ENCODE results near the gene PSMG4.

PSMG4 gene

GRCh38 chr6:3277251-3277650 is 18.5 kb downstream of the PSMG4 start:
- no peak for DNase-seq (ENCODE audit: low spot score)

DNA sequence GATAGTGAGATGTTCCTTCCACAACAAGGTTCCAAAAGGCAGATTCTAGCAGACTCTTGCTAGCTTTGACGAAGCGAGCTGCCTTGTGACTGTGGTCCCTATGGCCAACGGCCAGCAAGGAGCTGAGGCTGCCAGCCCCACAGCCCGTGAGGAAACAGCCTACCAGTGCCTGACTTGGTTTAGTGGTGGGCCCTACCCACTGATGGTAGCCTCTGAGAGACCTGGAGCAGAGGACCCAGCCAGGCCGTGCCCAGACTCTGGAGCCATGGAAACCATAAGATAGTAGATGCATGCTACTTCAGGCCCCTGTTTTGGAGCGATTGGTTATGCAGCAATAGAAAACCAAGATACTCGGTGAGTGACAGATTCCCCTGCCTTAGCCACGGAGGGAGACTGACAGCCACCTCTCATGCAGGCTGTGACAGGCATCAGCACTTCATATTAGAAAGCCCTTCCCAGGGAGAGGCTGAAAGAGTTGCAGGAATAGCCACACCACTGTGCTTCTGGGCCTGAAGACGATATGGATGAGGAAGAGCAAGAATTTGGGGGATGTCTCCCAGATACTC is 19.2 kb downstream of the PSMG4 start:
- DNase-seq (ENCODE audit: low spot score), result no peak

- DNase-seq (ENCODE audit: low spot score), result no peak
These were observed 19.9 kb downstream of the PSMG4 start for GRCh38 chr6:3278691-3279090.

DNA sequence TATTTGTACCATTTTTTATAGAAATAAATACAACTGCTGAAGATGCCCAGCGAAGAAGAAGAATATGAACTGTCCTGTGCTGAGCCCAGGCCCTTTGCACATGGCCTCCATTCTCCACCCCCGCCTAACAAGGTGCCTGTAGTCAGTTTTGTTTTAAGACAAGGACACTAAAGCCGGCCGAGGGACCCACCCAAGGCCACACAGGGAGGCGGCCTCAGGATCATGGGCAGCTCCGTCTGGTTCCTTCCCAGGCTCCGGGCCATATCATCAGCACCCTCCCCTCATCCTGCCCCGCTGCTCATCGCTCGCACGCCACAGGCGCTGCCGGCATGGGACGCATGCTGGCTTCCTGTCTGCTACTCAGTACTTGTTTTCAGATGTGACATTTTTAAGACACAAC is 21.3 kb downstream of the PSMG4 start:
- no peak for DNase-seq (ENCODE audit: low spot score)

DNA sequence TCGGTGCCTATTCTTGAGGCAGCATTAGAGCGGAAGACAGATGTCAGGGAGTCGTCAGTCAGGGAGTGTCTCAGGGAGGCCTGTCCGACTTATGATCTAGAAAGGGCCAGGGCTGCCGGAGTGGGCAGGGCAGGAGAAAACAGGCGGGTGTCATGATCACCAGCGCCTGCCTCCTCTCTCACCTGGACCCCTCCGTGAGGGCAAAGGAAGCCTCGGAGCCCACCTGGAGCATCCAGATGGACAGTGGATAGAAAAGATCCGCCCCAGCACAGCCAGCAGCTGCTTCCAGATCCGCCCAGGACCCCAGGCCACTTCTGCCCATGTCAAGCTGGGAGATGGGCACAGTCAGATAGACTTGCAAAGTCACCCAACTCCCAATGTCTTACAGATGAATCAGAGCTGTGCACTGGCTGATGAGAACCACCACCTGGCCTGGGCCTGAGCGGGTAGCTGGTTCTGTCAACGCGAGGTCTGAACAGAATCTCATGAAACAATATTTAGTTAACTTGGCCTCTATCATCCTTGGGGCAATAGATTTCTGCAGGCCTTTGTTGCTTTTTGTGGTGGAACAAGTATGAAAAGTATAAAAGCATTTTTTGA is 22.2 kb downstream of the PSMG4 start:
- DNase-seq (ENCODE audit: low spot score), result no peak

GRCh38 chr6:3281631-3282475 is 23.1 kb downstream of the PSMG4 start:
- peak; percentile 88 for DNase-seq (ENCODE audit: low spot score)

GRCh38 chr6:3282476-3283236 is 23.9 kb downstream of the PSMG4 start:
- no peak for DNase-seq (ENCODE audit: low spot score)

DNA sequence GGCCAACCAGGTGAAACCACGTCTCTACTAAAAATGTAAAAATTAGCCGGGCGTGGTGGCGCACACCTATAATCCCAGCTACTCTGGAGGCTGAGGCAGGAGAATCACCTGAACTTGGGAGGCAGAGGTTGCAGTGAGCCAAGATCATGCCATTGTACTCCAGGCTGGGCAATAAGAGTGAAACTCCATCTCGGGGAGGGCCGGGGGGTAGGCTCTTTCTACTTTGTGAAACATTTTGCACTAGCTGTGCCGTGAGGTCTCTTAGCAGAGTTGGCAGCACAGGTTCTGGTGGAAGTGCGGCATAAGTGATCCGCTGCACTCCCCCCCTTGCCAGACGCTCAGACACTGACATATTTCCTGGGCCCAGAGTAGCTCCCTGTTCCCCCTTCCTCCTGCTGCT is 24.5 kb downstream of the PSMG4 start:
- DNase-seq (ENCODE audit: low spot score), result no peak

DNA sequence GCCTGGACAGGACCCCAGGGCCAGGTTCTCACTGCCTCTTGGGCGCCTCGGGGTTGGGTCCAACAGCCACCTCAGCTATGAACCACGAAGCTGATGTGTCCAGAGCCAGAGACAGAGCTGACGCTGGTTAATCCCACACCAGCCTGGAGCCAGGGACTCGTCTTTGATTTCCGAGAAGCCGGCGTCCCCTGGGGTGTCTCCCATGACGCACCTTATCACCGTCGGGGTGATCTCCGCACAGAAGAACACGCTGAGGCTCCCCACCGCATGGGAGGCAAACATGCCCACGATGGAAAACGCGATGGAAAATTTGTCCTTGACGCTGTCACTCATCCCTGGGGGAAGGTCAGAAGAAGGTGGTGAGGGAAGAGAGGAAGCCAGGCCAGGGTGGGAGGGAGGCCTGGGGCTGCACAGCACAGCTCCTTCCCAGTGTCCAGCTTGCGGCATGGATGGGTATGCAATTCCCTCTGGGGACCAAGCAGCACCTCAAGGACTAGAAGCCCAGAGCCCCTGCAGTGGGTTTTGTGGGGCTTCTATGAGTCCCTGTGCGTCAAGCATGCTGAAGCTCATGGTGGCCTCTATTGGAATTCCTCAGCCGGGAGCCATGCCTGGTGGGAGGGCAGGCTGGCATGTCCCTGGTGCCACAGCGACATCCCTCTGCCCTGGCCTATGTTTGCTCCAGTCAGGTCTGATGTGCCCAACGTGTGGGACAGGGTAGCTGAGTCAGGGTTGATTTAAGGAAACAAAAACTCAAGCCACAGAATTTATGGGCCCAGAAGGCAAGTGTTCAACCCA is 25.1 kb downstream of the PSMG4 start:
- DNase-seq (ENCODE audit: low spot score), result no peak

DNA sequence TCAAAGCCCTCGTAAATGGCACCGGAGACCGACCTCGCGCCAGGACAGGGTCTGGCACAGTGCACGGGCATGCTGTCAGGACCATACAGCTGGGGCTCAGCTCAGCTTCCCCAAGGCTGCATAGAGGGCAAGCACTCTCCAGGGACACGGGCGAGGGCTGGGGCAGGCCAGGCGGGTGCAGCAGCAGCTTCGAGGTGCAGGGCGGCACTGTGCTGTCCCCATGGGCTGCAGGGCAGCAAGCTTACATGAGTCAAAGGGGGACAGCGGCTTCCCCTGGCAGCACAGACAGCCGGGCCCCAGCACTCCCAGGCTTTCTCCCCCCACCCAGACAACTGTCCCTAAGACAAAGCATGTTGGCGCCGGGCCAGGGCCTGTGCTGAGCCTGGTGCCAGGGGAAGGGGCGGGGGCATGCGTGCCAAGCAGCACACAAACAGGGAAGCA is 25.7 kb downstream of the PSMG4 start:
- DNase-seq (ENCODE audit: low spot score), result no peak

GRCh38 chr6:3285049-3285639 is 26.4 kb downstream of the PSMG4 start:
- no peak for DNase-seq (ENCODE audit: low spot score)

GRCh38 chr6:3285732-3286131 is 27.0 kb downstream of the PSMG4 start:
- no peak for DNase-seq (ENCODE audit: low spot score)

DNA sequence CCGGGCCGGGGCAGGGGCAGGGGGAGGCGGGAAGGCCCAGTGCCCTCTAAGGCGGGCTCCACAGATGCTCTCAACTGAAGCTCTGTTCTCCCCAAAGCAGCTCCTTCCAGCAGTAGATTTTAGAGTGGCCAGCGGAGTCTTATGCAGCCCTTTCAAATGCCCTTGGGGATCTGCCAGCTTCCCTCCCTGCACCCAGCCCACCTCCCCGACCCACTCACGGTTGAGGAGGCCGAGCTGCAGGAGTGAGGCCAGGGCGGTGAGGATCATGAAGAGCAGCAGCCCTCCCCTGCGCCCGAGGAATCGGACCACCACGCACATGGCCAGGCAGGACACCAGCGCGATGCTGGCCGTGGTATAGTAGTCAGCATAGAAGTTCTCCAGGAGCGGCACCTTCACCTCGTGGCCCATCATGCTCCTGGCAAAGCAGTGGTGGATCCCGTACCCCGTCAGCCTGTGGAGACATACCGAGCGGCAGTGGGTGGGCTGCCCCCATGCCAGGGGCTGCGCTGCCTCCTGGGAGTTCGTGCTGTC is 28.0 kb downstream of the PSMG4 start:
- no peak for DNase-seq (ENCODE audit: low spot score)

- no peak for DNase-seq (ENCODE audit: low spot score)
These were observed 28.6 kb downstream of the PSMG4 start for GRCh38 chr6:3287308-3287707.

DNA sequence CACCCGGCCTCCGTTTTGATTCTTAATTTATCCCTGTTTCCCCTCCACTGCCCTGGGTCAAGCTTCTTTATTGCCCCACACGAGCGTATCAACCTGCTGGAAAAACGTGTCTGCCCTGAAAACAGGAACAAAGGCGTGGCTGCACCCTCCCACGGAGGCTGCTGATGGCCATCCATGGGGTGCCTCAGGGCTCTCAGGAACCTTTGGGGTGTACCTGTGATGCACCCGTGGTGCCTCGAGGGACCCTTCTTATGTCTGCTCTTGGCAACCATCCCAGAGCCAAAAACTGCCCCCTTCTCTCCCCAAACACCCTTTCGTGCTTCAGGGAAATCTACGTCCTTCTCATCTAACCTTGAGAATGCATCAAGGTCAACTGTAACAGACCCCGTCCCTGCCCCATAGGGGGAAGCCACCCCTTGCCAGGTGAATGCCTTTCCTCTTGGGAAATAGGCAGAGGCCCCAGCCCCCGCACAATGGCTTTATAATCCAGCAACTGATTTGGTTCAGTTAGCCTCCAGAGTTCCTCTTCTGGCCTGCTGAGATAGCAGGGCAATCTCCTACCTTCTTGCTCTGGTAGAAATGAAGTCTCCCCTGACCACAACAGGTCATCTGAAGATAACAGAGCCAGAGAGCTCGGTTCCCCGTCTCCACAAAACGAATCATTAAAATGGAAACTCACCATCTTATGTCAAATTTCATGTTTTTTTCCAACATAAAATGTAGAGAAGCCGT is 29.4 kb downstream of the PSMG4 start:
- DNase-seq (ENCODE audit: low spot score), result no peak

DNA sequence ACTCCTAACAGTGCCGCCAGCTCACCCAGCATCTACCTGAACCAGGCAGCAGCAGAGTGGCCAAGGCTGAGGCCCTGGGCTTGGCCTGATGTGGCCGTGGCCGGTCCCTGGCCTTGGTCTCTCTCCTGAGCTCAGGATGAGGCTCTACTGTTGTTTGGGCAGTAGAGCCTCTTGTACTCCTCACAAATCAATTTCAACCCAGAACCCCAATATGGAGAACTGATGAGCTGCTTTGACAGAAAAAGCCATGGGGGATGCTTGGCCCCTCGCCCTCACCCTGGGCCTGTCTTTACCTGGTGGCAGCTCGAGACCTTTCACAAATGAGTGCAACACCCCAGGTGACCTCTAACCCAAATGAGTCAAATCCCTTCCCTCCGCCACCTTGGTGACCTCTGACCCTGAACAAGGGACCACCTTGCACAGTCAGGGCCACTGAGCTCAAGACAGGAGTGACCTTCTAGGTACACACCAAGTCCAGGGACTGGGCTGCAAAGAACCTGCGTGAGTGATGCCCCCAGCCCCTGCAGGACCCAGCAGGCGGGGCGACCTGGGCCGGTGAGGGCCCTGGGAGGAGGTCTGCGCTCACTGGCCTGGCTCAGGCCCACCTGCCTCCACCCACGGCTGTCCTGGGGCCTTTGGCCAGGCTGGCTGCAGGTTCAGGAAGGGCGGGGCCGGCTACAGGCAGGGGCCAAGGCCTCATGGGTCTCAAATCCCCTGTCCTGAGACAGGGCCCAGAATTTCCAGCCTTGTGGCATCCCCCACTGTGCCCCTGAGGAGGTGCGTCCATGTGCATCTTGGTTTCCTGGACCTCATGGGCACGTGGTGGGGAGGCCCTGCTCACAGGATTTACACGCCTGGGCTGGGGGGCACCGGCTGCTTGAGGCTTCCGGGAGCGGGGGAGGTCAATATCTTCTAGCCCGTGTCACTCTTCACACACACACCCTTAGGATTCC is 30.2 kb downstream of the PSMG4 start:
- no peak for DNase-seq (ENCODE audit: low spot score)

DNA sequence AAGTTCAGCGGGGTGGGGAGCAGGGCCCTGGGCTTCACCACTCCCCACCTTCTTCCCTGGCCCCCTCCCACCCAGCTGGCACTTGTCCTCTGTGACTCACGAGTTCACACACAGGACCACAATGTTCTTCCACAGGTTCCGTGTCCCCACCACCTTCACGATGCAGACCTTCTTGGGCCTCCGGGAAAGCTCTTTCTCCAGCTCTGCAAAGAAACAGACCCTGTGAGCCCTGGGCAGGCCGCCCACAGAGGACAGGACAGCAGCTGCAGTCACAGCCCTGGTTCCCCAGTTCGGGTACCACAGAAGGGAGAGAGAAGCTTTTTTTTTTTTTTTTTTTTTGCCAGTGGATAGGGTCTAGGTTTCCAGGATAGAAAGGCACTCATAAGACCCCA is 30.9 kb downstream of the PSMG4 start:
- no peak for DNase-seq (ENCODE audit: low spot score)

DNA sequence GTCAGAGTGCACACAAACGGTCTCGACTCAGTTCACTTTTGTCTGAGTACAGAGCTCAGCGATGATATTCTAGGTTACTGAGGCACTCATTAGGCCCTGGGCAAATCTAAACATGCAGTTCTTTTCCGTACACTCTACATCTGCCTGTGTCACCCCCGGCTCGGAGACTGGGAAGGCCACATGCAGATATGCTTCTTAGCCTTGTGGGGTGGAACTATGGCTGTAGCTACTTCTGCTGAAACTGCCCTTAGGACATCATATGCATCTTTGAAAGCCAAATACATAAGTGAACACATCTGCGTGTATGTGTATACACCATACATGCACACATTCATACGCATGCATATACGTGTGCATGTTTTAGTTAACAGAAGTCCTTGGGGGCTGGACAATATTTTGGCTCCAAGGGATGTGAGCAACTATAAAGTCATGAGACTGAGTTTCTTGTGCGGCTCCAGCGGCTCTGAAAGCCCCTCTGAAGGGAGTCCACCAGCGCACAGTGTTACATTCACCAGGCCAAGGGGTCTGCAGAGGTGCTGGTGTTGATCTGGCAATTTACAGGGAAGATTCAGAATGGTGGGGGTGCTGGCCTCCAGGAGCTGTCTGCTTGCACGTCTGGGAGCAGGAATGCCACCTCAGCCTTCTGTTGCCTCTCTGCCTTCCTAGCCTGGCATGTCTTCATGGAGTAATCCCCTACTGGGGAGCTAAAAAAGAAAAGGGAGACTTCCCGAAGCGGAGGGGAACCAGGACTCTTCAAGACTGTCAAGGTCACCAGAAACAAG is 31.6 kb downstream of the PSMG4 start:
- DNase-seq (ENCODE audit: low spot score), result no peak

- DNase-seq (ENCODE audit: low spot score), result no peak
These were observed 32.1 kb downstream of the PSMG4 start for GRCh38 chr6:3290931-3291211.
